Right lobe of liver (tissue), 6 donors: ENCODE results near the gene WBP2. TPM values are rescaled to one million over a fixed set of nuclear protein-coding genes. Genes with fewer than 3 reads are reported as not detected.

Experiments
- ATAC-seq, 4 donors: fragments of 200-7000 bp; cut with Tn5 transposase; one replicate each; pipeline ENCODE4 v1.9.1; 2020; ENCODE audit warnings: mild to moderate bottlenecking in 4 of 4, moderate library complexity in 4 of 4
- DNase-seq, 3 donors: peaks; one replicate each; pipeline ENCODE4 v3.0.0-alpha.2; 2020
- H3K27ac ChIP-seq, 3 donors: fragments of 200-600 bp; one replicate each; pipeline ENCODE4 v1.8.0; 2022
- H3K27me3 ChIP-seq, 2 donors: fragments of 200-600 bp; one replicate each; pipeline ENCODE4 v1.8.0; 2022
- H3K36me3 ChIP-seq, 4 donors: fragments of 200-600 bp; sonication (generic) in 1 of 4; one replicate each; pipeline versions ENCODE4 v1.5.1 to v1.8.0; 2017 to 2022; ENCODE audit warnings: control low read depth in 1 of 4
- H3K4me1 ChIP-seq, 4 donors: fragments of 200-600 bp; sonication (generic) in 1 of 4; one replicate each; pipeline versions ENCODE4 v1.5.1 to v1.8.0; 2017 to 2022; ENCODE audit warnings: control low read depth in 1 of 4
- H3K4me3 ChIP-seq, 3 donors: fragments of 200-600 bp; one replicate each; pipeline ENCODE4 v1.8.0; 2022
- H3K9me3 ChIP-seq, 4 donors: fragments of 200-600 bp; sonication (generic) in 1 of 4; one replicate each; pipeline versions ENCODE4 v1.5.1 to v1.8.0; 2017 to 2022; ENCODE audit warnings: control low read depth in 1 of 4
- CTCF ChIP-seq, 4 donors: fragments of 200-600 bp in 3 of 4; fragments of 450-650 bp in 1 of 4; IDR thresholded peaks; one replicate each; pipeline versions ENCODE4 v1.5.1 to v1.8.0; 2016 to 2022; ENCODE audit warnings: antibody characterized with exemption in 4 of 4, mild to moderate bottlenecking in 2 of 4
- POLR2A ChIP-seq: fragments of 450-650 bp; IDR thresholded peaks from one replicate; pipeline ENCODE4 v1.6.1; 2017; ENCODE audit warnings: antibody characterized with exemption, mild to moderate bottlenecking
- WGBS: methylation state at CpG from one replicate; pipeline ENCODE4 v1.1.6; 2018; ENCODE audit warnings: low coverage, low lambda C conversion rate; ENCODE audit not compliant: insufficient coverage; ENCODE audit errors: missing lambda C conversion rate; 5-methylcytosine and 5-hydroxymethylcytosine counted together
- intact Hi-C, 2 donors: fragments of 100-400 bp; cut with DNase I; formaldehyde crosslinking; loops; one replicate each; pipeline versions ENCODE4 v1.11.2 to v1.14.1; 2022
- total RNA-seq, 6 experiments: library from RNA; depleted of rRNA in 2 of 6; stranded (reverse); fragments of >200 nt in 2 of 6; fragmentation: NEBNext Ultra II Directional in 3 of 6; extraction: Animal tissue kit (Norgen Biotek cat#: 25700) in 3 of 6; gene quantifications; one replicate each; pipeline versions ENCODE4 v1.1.0 to v1.2.4, GENCODE V29; 2016 to 2023
- donor health status: DM: no; HTN: yes; CAD: no.
- donor health status: DM: no; HTN: no; CAD: no.
- donor health status: DM: no; HTN: no; CAD: no.
- donor health status: DM: no; HTN: yes; CAD: no.
- donor health status: DM: no; HTN: yes; CAD: no.

Gene WBP2
- total RNA-seq, 6 experiments from 2014 or later = 57.5 to 99.2 (median 68.7) TPM

GRCh38 chr17:75834928-75835653, 20.0 kb downstream of the WBP2 start:
- DNase-seq = no peak

GRCh38 chr17:75834279-75834920, 20.7 kb downstream of the WBP2 start:
- 100% methylated on average over 1 of the region's 25 CpGs for WGBS
- H3K36me3 ChIP-seq = peaks cover 0 to 34% (median 1%) of the 10 kb centered on the region in 4 donors
- no peaks in the 10 kb centered on the region for H3K27me3 ChIP-seq
- H3K4me1 ChIP-seq = no peaks in the 10 kb centered on the region
- DNase-seq (no peak), ATAC-seq (no peak)
- intact Hi-C loops = no loop called here
- H3K4me3 ChIP-seq = no peak overlapping the region
- no peak for TF ChIP-seq POLR2A
- no peak for TF ChIP-seq CTCF (IDR thresholded peaks at IDR 0.05)
- no peaks in the 10 kb centered on the region for H3K9me3 ChIP-seq
- H3K27ac ChIP-seq = no peak overlapping the region

More at GRCh38 chr17:75834928-75835653, 20.0 kb downstream of the WBP2 start:
- intact Hi-C loops = no loop called here
- peaks cover 0 to 28% (median 1%) of the 10 kb centered on the region in 4 donors for H3K36me3 ChIP-seq
- TF ChIP-seq POLR2A = no peak
- TF ChIP-seq CTCF (IDR thresholded peaks at IDR 0.05) = no peak
- no peaks in the 10 kb centered on the region for H3K27me3 ChIP-seq
- H3K9me3 ChIP-seq = no peaks in the 10 kb centered on the region
- no peak overlapping the region for H3K27ac ChIP-seq
- H3K4me3 ChIP-seq = no peak overlapping the region
- 83% methylated on average over 6 of the region's 24 CpGs for WGBS
- no peak for ATAC-seq
- H3K4me1 ChIP-seq = no peaks in the 10 kb centered on the region

- Histone ChIP-seq H3K9me3 (no peaks in the 10 kb centered on the region), H3K4me3 (no peak overlapping the region), H3K27me3 (no peaks in the 10 kb centered on the region), H3K4me1 (peaks cover 0 to 5% (median 0%) of the 10 kb centered on the region in 4 donors), H3K27ac (peak overlapping the region in 1 of 3 donors; percentile 33), H3K36me3 (peaks cover 0 to 37% (median 1%) of the 10 kb centered on the region in 4 donors)
- intact Hi-C loops = no loop called here
- TF ChIP-seq CTCF (IDR thresholded peaks at IDR 0.05) (no peak), POLR2A (no peak)
- WGBS = 76% methylated on average over 13 of the region's 20 CpGs
- DNase-seq (no peak), ATAC-seq (peak in 2 of 4 donors; percentile 5 to 7)
Measured at GRCh38 chr17:75832652-75833400, 22.3 kb downstream of the WBP2 start.

GRCh38 chr17:75832164-75832651, 22.9 kb downstream of the WBP2 start:
- peak overlapping the region in 1 of 3 donors; percentile 33 for H3K27ac ChIP-seq
- no peak for DNase-seq
- H3K4me3 ChIP-seq = no peak overlapping the region
- intact Hi-C loops = no loop called here
- peak; percentile 3 to 46 (median 12) for ATAC-seq
- H3K9me3 ChIP-seq = no peaks in the 10 kb centered on the region
- 90% methylated on average over 2 of the region's 10 CpGs for WGBS
- peaks cover 0 to 37% (median 1%) of the 10 kb centered on the region in 4 donors for H3K36me3 ChIP-seq
- H3K27me3 ChIP-seq = no peaks in the 10 kb centered on the region
- H3K4me1 ChIP-seq = peaks cover 0 to 11% (median 0%) of the 10 kb centered on the region in 4 donors
- TF ChIP-seq POLR2A = no peak
- TF ChIP-seq CTCF (IDR thresholded peaks at IDR 0.05) = no peak
